GM12865 (cell line): ENCODE measurements around the gene JARID2.

Experiments used
- DNase-seq: peaks from one replicate; pipeline ENCODE4 v3.0.0; 2010; ENCODE audit warnings: low read depth
- H3K4me3 ChIP-seq: 2 replicates; pipeline ENCODE4 v1.5.1; 2011; ENCODE audit warnings: mild to moderate bottlenecking, low read depth, low read length, control low read depth
- CTCF ChIP-seq: IDR thresholded peaks from 2 replicates; pipeline ENCODE4 v1.5.1; 2011; ENCODE audit warnings: low read length, control low read depth, low read depth, inconsistent platforms; ENCODE audit not compliant: insufficient read depth; ENCODE audit errors: missing control alignments

The JARID2 gene

GRCh38 chr6:15332446-15332845, 86.6 kb downstream of the JARID2 start:
- H3K4me3 ChIP-seq = no peak overlapping the region
- no peak for TF ChIP-seq CTCF
- DNase-seq = no peak

- TF ChIP-seq CTCF = no peak
- H3K4me3 ChIP-seq = no peak overlapping the region
- no peak for DNase-seq
These were observed 89.5 kb downstream of the JARID2 start for GRCh38 chr6:15335385-15335784.

GRCh38 chr6:15335916-15336315, 90.0 kb downstream of the JARID2 start:
- no peak overlapping the region for H3K4me3 ChIP-seq
- no peak for DNase-seq
- no peak for TF ChIP-seq CTCF

- no peak for TF ChIP-seq CTCF
- DNase-seq = no peak
- H3K4me3 ChIP-seq = no peak overlapping the region
These were observed 91.2 kb downstream of the JARID2 start for GRCh38 chr6:15336900-15337560.

- DNase-seq = no peak
- no peak for TF ChIP-seq CTCF
These were observed 91.7 kb downstream of the JARID2 start for GRCh38 chr6:15337582-15337981.

GRCh38 chr6:15338476-15338875, 92.6 kb downstream of the JARID2 start:
- no peak for TF ChIP-seq CTCF
- no peak overlapping the region for H3K4me3 ChIP-seq
- no peak for DNase-seq

More at GRCh38 chr6:15337582-15337981, 91.7 kb downstream of the JARID2 start:
- H3K4me3 ChIP-seq = no peak overlapping the region

GRCh38 chr6:15339081-15339480, 93.2 kb downstream of the JARID2 start:
- no peak for TF ChIP-seq CTCF
- no peak overlapping the region for H3K4me3 ChIP-seq
- no peak for DNase-seq
